RWPE1 (cell line): ENCODE data around the gene ACAP3.
A peak's percentile ranks its signal among the peaks of the same experiment; 100 is the strongest.

Experiments used
- CTCF ChIA-PET: fragments of 350-600 bp; sonication (Branson Sonifier 250); formaldehyde crosslinking; extraction: SDS; loops from one replicate; lab custom pipeline; 2021; lab: Yijun Ruan, JAX
- POLR2A ChIA-PET: fragments of 400-600 bp; formaldehyde crosslinking; extraction: SDS; loops from one replicate; lab custom pipeline; 2020; ENCODE audit warnings: antibody characterized with exemption; ENCODE audit not compliant: low non-redundant PET; lab: Yijun Ruan, JAX
- DNase-seq: peaks from one replicate; pipeline ENCODE4 v3.0.0; 2012; ENCODE audit warnings: low spot score
- H3K27ac ChIP-seq: fragments of 450-650 bp; 2 replicates; pipeline ENCODE4 v1.5.1; 2017
- CTCF ChIP-seq: fragments of 450-650 bp; conservative IDR thresholded peaks from 2 replicates; pipeline ENCODE4 v1.5.1; 2017; ENCODE audit warnings: low read depth, mild to moderate bottlenecking

Gene ACAP3

GRCh38 chr1:1256956-1257871, 50.5 kb downstream of the ACAP3 start:
- H3K27ac ChIP-seq, result peak overlapping the region; percentile 86
- TF ChIP-seq CTCF, result no peak
- DNase-seq, result no peak
- ChIA-PET CTCF (interaction anchor here (0.6 to 0.7 kb wide), 2 partner anchors 37 to 43 kb away, joined by 3 to 5 read pairs; no protein-coding TSS in a partner anchor), POLR2A (interaction anchor here (0.7 kb wide), 1 partner anchor 22 kb away, joined by 6 read pairs; no protein-coding TSS in a partner anchor)

- peak overlapping the region; percentile 86 for H3K27ac ChIP-seq
- CTCF ChIA-PET, result interaction anchor here (0.6 to 1.0 kb wide), 2 partner anchors 16 to 133 kb away, joined by 5 to 6 read pairs; no protein-coding TSS in a partner anchor
- DNase-seq, result no peak
- POLR2A ChIA-PET, result no interaction called here
- no peak for TF ChIP-seq CTCF
Measured at GRCh38 chr1:1255611-1256010, 52.1 kb downstream of the ACAP3 start.

- DNase-seq, result no peak
- CTCF ChIA-PET, result interaction anchor here (0.6 to 1.0 kb wide), 2 partner anchors 16 to 133 kb away, joined by 5 to 6 read pairs; no protein-coding TSS in a partner anchor
- no peak for TF ChIP-seq CTCF
- POLR2A ChIA-PET, result no interaction called here
- peak overlapping the region; percentile 86 for H3K27ac ChIP-seq
Measured at GRCh38 chr1:1255078-1255477, 52.7 kb downstream of the ACAP3 start.

GRCh38 chr1:1254667-1254998, 53.1 kb downstream of the ACAP3 start:
- TF ChIP-seq CTCF, result no peak
- POLR2A ChIA-PET, result no interaction called here
- no peak for DNase-seq
- H3K27ac ChIP-seq, result peak overlapping the region; percentile 86
- CTCF ChIA-PET, result interaction anchor here (1.0 kb wide), 1 partner anchor 132 kb away, joined by 5 read pairs; no protein-coding TSS in a partner anchor

- peak overlapping the region; percentile 86 for H3K27ac ChIP-seq
- POLR2A ChIA-PET, result no interaction called here
- CTCF ChIA-PET, result no interaction called here
- TF ChIP-seq CTCF, result no peak
- no peak for DNase-seq
Measured at GRCh38 chr1:1253972-1254666, 53.6 kb downstream of the ACAP3 start.

GRCh38 chr1:1253314-1253713, 54.4 kb downstream of the ACAP3 start:
- peak overlapping the region; percentile 86 for H3K27ac ChIP-seq
- TF ChIP-seq CTCF, result no peak

More at GRCh38 chr1:1253314-1253713, 54.4 kb downstream of the ACAP3 start:
- CTCF ChIA-PET, result no interaction called here
- no peak for DNase-seq
- POLR2A ChIA-PET, result no interaction called here
